Measurements from ENCODE around the gene DPP6.

GRCh38 chr7:154695836-154696235 lies 643.6 kb downstream of the DPP6 start:
- TF ChIP-seq CTCF (conservative IDR thresholded peaks at IDR 0.05; ENCODE audit: low read depth, low read length), result no peak
- TF ChIP-seq EZH2phosphoT487 (IDR thresholded peaks at IDR 0.05; ENCODE audit: borderline replicate concordance, low read length), result no peak
